ENCODE data around the gene ADCYAP1.

Gene ADCYAP1

GRCh38 chr18:905948-906415, 1.3 kb downstream of the ADCYAP1 start:
- no peaks in the 10 kb centered on the region for H3K9me3 ChIP-seq (ENCODE audit: control insufficient read depth, insufficient read depth, low read length)
- peak overlapping the region; percentile 60 for H3K9ac ChIP-seq (ENCODE audit: low read depth, low read length)
- H3K36me3 ChIP-seq (ENCODE audit: insufficient read depth, low read length): no peaks in the 10 kb centered on the region
- peaks cover 13% of the 10 kb centered on the region; the same call in 1 of the 2 replicates for H3K4me1 ChIP-seq (ENCODE audit: insufficient read depth, low read length)

DNA sequence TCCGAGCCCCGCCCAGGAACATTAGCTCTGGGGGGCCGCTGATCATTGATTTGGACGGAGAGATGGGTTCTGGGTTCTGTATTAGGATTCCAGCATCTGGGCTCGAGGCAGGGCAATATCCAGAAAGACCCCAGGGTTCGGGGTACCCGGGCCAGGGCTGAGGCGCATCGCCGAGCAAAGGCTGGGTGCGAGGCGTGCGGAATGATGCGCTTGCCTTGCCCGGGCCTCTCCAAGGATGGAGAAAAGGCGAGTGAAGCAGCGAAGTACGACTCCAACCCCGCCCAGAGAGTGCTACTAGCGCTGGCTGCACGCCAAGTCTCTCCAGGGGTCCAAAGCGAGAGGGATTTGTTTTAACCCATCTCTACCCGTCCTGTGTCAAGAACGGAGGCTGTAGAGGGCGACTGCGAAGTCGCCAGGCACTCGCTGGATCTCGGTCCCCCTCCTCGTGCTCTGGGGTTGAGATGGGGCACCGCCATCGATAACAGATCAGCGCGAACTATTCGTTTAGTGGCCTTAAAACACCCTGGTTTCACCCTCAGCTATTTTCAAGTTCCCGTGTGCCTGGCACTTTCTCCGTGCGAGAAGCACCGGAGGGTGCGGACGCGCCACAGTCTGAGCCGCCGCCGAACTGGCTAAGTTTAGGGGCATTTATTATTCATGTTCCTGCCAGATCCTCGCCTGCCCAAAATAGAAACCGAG, 1.9 kb downstream of the ADCYAP1 start:
- no peaks in the 10 kb centered on the region for H3K36me3 ChIP-seq (ENCODE audit: insufficient read depth, low read length)
- H3K9ac ChIP-seq (ENCODE audit: low read depth, low read length): peak overlapping the region; percentile 60; the same call in 1 of the 2 replicates
- H3K4me1 ChIP-seq (ENCODE audit: insufficient read depth, low read length): peaks cover 13% of the 10 kb centered on the region; the same call in 1 of the 2 replicates
- no peaks in the 10 kb centered on the region for H3K9me3 ChIP-seq (ENCODE audit: control insufficient read depth, insufficient read depth, low read length)

- H3K9me3 ChIP-seq (ENCODE audit: control insufficient read depth, insufficient read depth, low read length): no peaks in the 10 kb centered on the region
- no peaks in the 10 kb centered on the region for H3K36me3 ChIP-seq (ENCODE audit: insufficient read depth, low read length)
- H3K4me1 ChIP-seq (ENCODE audit: insufficient read depth, low read length): peaks cover 6% of the 10 kb centered on the region; the same call in 1 of the 2 replicates
- H3K9ac ChIP-seq (ENCODE audit: low read depth, low read length): peak overlapping the region; percentile 60; the same call in 1 of the 2 replicates
These were observed 2.6 kb downstream of the ADCYAP1 start for GRCh38 chr18:907115-907884.

GRCh38 chr18:907885-908757, 3.5 kb downstream of the ADCYAP1 start:
- H3K36me3 ChIP-seq (ENCODE audit: insufficient read depth, low read length): no peaks in the 10 kb centered on the region
- peak overlapping the region; percentile 60; the same call in 1 of the 2 replicates for H3K9ac ChIP-seq (ENCODE audit: low read depth, low read length)
- peaks cover 3% of the 10 kb centered on the region; the same call in 1 of the 2 replicates for H3K4me1 ChIP-seq (ENCODE audit: insufficient read depth, low read length)
- H3K9me3 ChIP-seq (ENCODE audit: control insufficient read depth, insufficient read depth, low read length): no peaks in the 10 kb centered on the region

DNA sequence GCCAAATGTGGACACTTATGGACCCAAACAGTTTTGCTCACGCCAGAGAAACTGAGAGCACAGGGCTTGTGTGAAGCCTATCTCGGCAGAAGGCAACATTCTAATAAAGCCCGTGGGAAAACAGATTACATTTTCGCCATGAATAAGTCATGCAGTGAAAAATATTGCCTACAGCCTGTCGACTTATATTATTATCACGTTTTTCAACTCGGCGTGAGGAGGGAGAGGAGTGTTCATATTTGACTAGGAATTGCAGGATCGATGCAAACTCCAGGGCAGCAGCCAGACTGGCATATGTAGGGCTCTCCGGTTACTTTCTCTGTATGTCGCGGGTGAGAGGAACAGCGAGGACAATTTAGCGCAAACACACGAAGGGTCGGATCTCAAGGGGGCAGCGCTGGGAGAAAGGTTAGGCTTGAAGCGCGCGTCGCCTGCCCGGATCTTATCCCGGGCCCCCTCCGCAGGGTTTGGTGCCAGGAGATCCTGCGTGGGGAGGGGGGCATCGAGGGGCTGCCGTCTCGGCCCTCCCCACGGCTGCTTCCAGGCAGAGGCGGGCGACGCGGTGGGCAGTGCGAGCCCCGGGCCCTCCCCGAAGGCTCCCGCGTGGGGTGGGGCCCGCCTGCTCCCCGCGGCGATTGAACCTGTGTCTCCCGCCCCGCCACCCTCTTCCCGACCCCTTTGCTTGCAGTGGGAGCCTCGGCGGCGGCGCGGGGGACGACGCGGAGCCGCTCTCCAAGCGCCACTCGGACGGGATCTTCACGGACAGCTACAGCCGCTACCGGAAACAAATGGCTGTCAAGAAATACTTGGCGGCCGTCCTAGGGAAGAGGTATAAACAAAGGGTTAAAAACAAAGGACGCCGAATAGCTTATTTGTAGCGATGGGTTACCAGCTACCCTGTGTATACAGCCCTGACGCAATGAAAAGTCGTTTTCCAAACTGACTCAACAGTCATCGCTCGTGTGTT, 4.4 kb downstream of the ADCYAP1 start:
- H3K9me3 ChIP-seq (ENCODE audit: control insufficient read depth, insufficient read depth, low read length): no peaks in the 10 kb centered on the region
- H3K4me1 ChIP-seq (ENCODE audit: insufficient read depth, low read length): peaks cover 3% of the 10 kb centered on the region; the same call in 1 of the 2 replicates
- H3K9ac ChIP-seq (ENCODE audit: low read depth, low read length): peak overlapping the region; percentile 35; the same call in 1 of the 2 replicates
- no peaks in the 10 kb centered on the region for H3K36me3 ChIP-seq (ENCODE audit: insufficient read depth, low read length)

- Histone ChIP-seq H3K4me1 (ENCODE audit: insufficient read depth, low read length) (peaks cover 3% of the 10 kb centered on the region; the same call in 1 of the 2 replicates), H3K9me3 (ENCODE audit: control insufficient read depth, insufficient read depth, low read length) (no peaks in the 10 kb centered on the region), H3K9ac (ENCODE audit: low read depth, low read length) (no peak overlapping the region), H3K36me3 (ENCODE audit: insufficient read depth, low read length) (no peaks in the 10 kb centered on the region)
These were observed 5.6 kb downstream of the ADCYAP1 start for GRCh38 chr18:910247-910646.

- peaks cover 3% of the 10 kb centered on the region; the same call in 1 of the 2 replicates for H3K4me1 ChIP-seq (ENCODE audit: insufficient read depth, low read length)
- H3K36me3 ChIP-seq (ENCODE audit: insufficient read depth, low read length): no peaks in the 10 kb centered on the region
- H3K9ac ChIP-seq (ENCODE audit: low read depth, low read length): no peak overlapping the region
- H3K9me3 ChIP-seq (ENCODE audit: control insufficient read depth, insufficient read depth, low read length): no peaks in the 10 kb centered on the region
These were observed 6.4 kb downstream of the ADCYAP1 start for GRCh38 chr18:911025-911424.

DNA sequence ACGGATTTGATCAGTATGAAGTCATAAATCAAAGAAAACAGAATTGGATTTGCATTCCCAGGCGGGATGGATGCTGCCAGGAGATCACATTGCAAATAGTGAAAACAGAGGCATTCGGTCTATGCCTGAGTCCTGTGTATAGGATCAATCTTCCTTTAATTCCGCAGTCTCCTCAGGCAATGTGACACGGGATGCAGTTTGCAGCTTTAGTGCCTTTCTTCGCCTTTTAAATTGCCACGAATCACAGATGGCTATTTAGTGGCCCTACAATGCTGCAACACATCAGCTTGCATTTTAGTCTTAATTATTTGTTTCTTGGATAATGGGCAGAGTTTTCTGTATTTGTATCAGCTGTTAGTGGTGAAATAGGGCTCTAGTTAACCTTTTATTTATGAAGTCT, 6.8 kb downstream of the ADCYAP1 start:
- Histone ChIP-seq H3K4me1 (ENCODE audit: insufficient read depth, low read length) (0 out of 2 replicates have a peak, but pooled peaks cover 3% of the 10 kb centered on the region), H3K9ac (ENCODE audit: low read depth, low read length) (no peak overlapping the region), H3K9me3 (ENCODE audit: control insufficient read depth, insufficient read depth, low read length) (no peaks in the 10 kb centered on the region), H3K36me3 (ENCODE audit: insufficient read depth, low read length) (no peaks in the 10 kb centered on the region)

DNA sequence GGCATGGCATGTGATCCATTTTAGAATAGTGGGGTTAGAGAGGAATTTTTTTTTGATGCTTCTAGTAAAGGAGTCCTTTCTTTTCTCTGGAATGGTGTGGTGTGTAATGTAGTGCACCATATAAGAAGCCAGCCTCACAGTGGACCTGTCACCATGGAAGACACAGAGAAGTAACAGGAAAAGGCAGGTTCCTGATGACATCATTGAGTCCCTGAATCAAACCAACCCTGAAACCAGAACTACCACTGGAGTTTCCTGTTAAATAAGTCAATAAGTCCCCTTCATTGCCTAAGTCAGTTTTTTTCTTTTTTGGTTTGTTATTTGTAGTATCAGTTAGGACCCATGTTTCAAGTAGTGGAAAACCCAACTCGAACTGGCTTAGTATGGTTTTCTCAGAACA, 11.9 kb downstream of the ADCYAP1 start:
- H3K9ac ChIP-seq (ENCODE audit: low read depth, low read length): no peak overlapping the region
- H3K9me3 ChIP-seq (ENCODE audit: control insufficient read depth, insufficient read depth, low read length): no peaks in the 10 kb centered on the region
- H3K4me1 ChIP-seq (ENCODE audit: insufficient read depth, low read length): no peaks in the 10 kb centered on the region
- no peaks in the 10 kb centered on the region for H3K36me3 ChIP-seq (ENCODE audit: insufficient read depth, low read length)

DNA sequence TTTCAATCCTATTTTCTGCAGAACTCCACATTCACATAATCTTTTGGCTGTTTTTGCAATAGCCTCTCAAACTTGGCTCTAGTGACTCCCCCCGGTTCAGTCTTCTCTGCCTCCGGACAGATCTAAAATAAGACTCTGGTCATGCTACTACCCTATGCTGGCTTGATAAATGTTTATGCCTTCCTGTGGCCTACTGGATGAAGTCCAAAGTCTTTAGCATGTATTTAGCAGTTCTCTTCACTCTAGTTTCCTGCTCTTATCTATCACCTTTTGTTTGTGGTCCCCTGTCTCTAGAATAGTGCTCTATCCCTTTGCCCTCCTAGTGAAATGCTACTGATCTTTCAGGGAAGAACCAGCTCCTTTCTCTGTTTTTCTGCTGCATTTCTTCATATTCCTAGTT, 14.4 kb downstream of the ADCYAP1 start:
- Histone ChIP-seq H3K36me3 (ENCODE audit: insufficient read depth, low read length) (no peaks in the 10 kb centered on the region), H3K4me1 (ENCODE audit: insufficient read depth, low read length) (no peaks in the 10 kb centered on the region), H3K9ac (ENCODE audit: low read depth, low read length) (no peak overlapping the region), H3K9me3 (ENCODE audit: control insufficient read depth, insufficient read depth, low read length) (no peaks in the 10 kb centered on the region)

GRCh38 chr18:923144-923866, 18.6 kb downstream of the ADCYAP1 start:
- Histone ChIP-seq H3K9ac (ENCODE audit: low read depth, low read length) (no peak overlapping the region), H3K9me3 (ENCODE audit: control insufficient read depth, insufficient read depth, low read length) (no peaks in the 10 kb centered on the region), H3K4me1 (ENCODE audit: insufficient read depth, low read length) (no peaks in the 10 kb centered on the region), H3K36me3 (ENCODE audit: insufficient read depth, low read length) (no peaks in the 10 kb centered on the region)

GRCh38 chr18:924987-925386, 20.3 kb downstream of the ADCYAP1 start:
- Histone ChIP-seq H3K4me1 (ENCODE audit: insufficient read depth, low read length) (no peaks in the 10 kb centered on the region), H3K9ac (ENCODE audit: low read depth, low read length) (no peak overlapping the region), H3K9me3 (ENCODE audit: control insufficient read depth, insufficient read depth, low read length) (no peaks in the 10 kb centered on the region), H3K36me3 (ENCODE audit: insufficient read depth, low read length) (no peaks in the 10 kb centered on the region)

- H3K36me3 ChIP-seq (ENCODE audit: insufficient read depth, low read length): peaks cover 3% of the 10 kb centered on the region; the same call in 1 of the 2 replicates
- H3K9ac ChIP-seq (ENCODE audit: low read depth, low read length): no peak overlapping the region
- no peaks in the 10 kb centered on the region for H3K4me1 ChIP-seq (ENCODE audit: insufficient read depth, low read length)
- no peaks in the 10 kb centered on the region for H3K9me3 ChIP-seq (ENCODE audit: control insufficient read depth, insufficient read depth, low read length)
These were observed 22.3 kb downstream of the ADCYAP1 start for GRCh38 chr18:926946-927345.

Measured in ES-I3 (cell line).